Measurements from ENCODE around the gene PAOX.

The PAOX gene

DNA sequence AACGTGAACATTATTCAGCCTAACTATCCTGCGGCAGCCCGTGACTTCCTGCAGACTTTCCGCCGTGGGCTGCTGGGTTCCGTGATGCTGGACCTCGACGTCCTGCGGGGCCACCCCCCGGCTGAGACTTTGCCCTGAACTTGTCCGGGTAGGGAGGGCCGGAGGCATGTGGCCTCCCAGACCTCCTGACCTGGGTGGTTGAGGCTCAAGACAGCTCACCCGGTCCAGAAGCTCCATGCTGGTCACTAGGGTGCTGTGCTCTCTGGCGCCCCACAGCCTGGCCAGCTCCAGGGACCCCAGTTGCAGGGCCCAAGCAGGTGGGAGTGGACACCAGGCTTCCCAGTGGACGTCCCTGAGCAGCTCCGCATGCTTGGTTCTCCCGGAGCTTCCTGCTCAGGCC, 41.0 kb downstream of the PAOX start (continued):
- TF ChIP-seq, protein P1, sequence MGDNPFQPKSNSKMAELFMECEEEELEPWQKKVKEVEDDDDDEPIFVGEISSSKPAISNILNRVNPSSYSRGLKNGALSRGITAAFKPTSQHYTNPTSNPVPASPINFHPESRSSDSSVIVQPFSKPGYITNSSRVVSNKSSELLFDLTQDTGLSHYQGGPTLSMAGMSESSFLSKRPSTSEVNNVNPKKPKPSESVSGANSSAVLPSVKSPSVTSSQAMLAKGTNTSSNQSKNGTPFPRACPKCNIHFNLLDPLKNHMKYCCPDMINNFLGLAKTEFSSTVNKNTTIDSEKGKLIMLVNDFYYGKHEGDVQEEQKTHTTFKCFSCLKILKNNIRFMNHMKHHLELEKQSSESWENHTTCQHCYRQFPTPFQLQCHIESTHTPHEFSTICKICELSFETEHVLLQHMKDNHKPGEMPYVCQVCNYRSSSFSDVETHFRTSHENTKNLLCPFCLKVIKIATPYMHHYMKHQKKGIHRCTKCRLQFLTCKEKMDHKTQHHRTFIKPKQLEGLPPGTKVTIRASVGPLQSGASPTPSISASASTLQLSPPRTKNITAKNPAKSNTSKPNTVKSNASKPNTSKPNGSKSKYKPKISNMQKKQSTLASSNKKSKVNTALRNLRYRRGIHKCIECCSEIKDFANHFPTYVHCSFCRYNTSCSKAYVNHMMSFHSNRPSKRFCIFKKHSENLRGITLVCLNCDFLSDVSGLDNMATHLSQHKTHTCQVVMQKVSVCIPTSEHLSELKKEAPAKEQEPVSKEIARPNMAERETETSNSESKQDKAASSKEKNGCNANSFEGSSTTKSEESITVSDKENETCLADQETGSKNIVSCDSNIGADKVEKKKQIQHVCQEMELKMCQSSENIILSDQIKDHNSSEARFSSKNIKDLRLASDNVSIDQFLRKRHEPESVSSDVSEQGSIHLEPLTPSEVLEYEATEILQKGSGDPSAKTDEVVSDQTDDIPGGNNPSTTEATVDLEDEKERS (tag by site-specific recombination; IDR thresholded peaks at IDR 0.05): no peak
- TF ChIP-seq ZNF202 (tag by site-specific recombination; IDR thresholded peaks at IDR 0.05; ENCODE audit: borderline replicate concordance): no peak
- no peak for TF ChIP-seq ZNF19 (tag by site-specific recombination; IDR thresholded peaks at IDR 0.05; ENCODE audit: low read depth)
- TF ChIP-seq, protein P2, sequence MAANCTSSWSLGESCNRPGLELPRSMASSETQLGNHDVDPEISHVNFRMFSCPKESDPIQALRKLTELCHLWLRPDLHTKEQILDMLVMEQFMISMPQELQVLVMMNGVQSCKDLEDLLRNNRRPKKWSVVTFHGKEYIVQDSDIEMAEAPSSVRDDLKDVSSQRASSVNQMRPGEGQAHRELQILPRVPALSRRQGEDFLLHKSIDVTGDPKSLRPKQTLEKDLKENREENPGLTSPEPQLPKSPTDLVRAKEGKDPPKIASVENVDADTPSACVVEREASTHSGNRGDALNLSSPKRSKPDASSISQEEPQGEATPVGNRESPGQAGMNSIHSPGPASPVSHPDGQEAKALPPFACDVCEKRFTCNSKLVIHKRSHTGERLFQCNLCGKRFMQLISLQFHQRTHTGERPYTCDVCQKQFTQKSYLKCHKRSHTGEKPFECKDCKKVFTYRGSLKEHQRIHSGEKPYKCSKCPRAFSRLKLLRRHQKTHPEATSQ (tag by site-specific recombination; IDR thresholded peaks at IDR 0.05): no peak

DNA sequence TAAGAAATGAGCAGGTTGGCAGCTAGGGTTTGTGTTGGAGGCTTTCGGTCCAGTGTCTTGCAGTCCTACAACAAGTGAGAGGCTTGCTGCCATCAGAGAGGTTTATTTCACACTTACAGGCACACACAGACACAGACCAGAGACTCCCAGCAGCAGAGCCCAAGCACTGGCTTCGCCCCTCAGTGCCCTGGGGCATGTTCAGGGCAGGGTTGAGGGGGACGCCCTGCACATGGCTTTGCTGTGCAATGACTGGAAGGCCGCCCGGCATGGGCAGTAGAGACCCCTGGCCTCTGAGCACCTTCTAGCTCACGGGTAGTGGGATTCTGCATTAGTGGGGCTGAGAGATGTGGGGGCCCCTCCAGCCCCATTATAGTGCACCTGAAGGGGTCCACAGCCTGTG, 41.5 kb downstream of the PAOX start:
- Histone ChIP-seq H3K4me1 (ENCODE audit: control insufficient read depth, insufficient read depth, low read length) (no peaks in the 10 kb centered on the region; the same call in 1 of the 2 replicates), H3K27ac (ENCODE audit: extremely low read depth, low read depth, low read length) (no peak overlapping the region), H3K36me3 (ENCODE audit: control insufficient read depth in 2 of 2, insufficient read depth in 1 of 2, low read length in 2 of 2) (peaks cover 0 to 50% of the 10 kb centered on the region in 2 experiments; a peak in 1 of 3 replicates), H3K4me3 (ENCODE audit: low read depth, low read length) (no peak overlapping the region), H3K9me3 (ENCODE audit: control insufficient read depth, insufficient read depth, low read depth, low read length) (no peaks in the 10 kb centered on the region)
- POLR2A ChIA-PET: no interaction called here
- TF ChIP-seq ZNF521 (tag by site-specific recombination; IDR thresholded peaks at IDR 0.05) (no peak), SCRT2 (tag by site-specific recombination; IDR thresholded peaks at IDR 0.05) (no peak), ZBTB20 (tag by site-specific recombination; IDR thresholded peaks at IDR 0.05) (no peak), ZNF121 (tag by site-specific recombination; IDR thresholded peaks at IDR 0.05) (no peak), ZFP3 (tag by site-specific recombination; IDR thresholded peaks at IDR 0.05; ENCODE audit: low read depth) (no peak), ZNF433 (tag by site-specific recombination; IDR thresholded peaks at IDR 0.05; ENCODE audit: low read depth) (no peak), ZNF174 (tag by site-specific recombination; IDR thresholded peaks at IDR 0.05) (no peak), KLF8 (tag by site-specific recombination; IDR thresholded peaks at IDR 0.05) (no peak), ZNF280C (tag by site-specific recombination; IDR thresholded peaks at IDR 0.05) (no peak), ZNF239 (tag by site-specific recombination; IDR thresholded peaks at IDR 0.05) (no peak)
- TF ChIP-seq, protein P2 (tag by site-specific recombination; IDR thresholded peaks at IDR 0.05): no peak
- TF ChIP-seq, protein P3, sequence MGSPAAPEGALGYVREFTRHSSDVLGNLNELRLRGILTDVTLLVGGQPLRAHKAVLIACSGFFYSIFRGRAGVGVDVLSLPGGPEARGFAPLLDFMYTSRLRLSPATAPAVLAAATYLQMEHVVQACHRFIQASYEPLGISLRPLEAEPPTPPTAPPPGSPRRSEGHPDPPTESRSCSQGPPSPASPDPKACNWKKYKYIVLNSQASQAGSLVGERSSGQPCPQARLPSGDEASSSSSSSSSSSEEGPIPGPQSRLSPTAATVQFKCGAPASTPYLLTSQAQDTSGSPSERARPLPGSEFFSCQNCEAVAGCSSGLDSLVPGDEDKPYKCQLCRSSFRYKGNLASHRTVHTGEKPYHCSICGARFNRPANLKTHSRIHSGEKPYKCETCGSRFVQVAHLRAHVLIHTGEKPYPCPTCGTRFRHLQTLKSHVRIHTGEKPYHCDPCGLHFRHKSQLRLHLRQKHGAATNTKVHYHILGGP (tag by site-specific recombination; IDR thresholded peaks at IDR 0.05): no peak
- CTCF ChIA-PET: interaction anchor here (1.2 kb wide), 1 partner anchor 91 kb away, joined by 3 read pairs; no protein-coding TSS in a partner anchor

Data from HEK293 (cell line).